ENCODE results near the gene BRPF3.

DNA sequence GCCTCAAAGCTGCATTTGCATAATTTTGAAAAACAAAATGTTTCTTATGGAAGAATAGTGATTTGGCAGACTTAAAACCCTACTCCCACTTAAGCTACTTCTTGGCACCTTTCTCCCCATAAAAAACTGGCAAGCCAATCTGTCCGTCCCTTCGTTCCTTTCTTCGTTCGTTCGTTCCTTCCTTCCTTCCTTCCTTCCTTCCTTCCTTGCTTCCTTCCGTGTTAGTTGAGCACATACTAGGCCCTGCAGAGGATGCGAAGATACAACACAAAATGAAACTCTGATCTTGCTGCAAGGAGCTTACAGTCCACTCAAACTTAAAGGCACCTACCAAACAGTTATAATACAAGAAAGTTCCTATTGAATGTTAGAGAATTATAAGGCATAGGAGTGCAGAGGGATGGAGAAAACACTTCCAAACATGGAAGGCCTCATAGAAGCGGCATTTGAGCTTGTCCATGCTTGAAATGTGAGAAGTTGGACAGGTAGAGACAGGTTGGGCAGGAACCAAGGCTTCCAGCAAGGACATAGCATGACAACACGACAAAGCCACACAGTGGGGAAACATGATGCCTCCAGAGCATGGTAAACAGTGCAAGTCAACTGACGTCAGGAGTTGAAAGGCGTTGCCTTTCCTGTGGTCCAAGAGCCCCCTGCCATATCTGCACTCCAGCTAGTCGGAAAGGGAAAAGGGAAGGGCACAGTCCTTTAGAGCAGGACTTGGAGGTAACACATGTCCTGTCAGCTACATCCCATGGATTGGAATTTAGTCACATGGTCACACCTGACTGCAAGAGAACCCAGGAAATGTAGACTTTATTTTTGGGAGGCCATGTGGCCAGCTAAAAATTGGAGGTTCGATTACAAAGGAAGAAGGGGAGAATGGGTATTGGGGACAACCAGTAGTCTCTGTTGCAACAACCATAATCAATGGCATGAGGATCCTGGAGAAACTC, 80.3 kb downstream of the BRPF3 start:
- TF ChIP-seq EP300 (conservative IDR thresholded peaks at IDR 0.05; ENCODE audit: poor library complexity, severe bottlenecking) (no peak), POLR2AphosphoS5 (IDR thresholded peaks at IDR 0.05) (no peak), MXI1 (conservative IDR thresholded peaks at IDR 0.05; ENCODE audit: poor library complexity, severe bottlenecking) (no peak), EZH2 (IDR thresholded peaks at IDR 0.05; ENCODE audit: borderline replicate concordance, insufficient read depth, low read length, poor library complexity, severe bottlenecking) (no peak), REST (IDR thresholded peaks at IDR 0.05; ENCODE audit: borderline replicate concordance) (no peak)
- TF ChIP-seq, protein P1, sequence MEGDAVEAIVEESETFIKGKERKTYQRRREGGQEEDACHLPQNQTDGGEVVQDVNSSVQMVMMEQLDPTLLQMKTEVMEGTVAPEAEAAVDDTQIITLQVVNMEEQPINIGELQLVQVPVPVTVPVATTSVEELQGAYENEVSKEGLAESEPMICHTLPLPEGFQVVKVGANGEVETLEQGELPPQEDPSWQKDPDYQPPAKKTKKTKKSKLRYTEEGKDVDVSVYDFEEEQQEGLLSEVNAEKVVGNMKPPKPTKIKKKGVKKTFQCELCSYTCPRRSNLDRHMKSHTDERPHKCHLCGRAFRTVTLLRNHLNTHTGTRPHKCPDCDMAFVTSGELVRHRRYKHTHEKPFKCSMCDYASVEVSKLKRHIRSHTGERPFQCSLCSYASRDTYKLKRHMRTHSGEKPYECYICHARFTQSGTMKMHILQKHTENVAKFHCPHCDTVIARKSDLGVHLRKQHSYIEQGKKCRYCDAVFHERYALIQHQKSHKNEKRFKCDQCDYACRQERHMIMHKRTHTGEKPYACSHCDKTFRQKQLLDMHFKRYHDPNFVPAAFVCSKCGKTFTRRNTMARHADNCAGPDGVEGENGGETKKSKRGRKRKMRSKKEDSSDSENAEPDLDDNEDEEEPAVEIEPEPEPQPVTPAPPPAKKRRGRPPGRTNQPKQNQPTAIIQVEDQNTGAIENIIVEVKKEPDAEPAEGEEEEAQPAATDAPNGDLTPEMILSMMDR (IDR thresholded peaks at IDR 0.05; ENCODE audit: poor library complexity, severe bottlenecking) = no peak
